A549 (cell line): ENCODE measurements around the gene FAM9C. TPM values are rescaled to one million over a fixed set of nuclear protein-coding genes. Genes with fewer than 3 reads are reported as not detected.

ENCODE experiments used
- ATAC-seq, 2 experiments: fragments of 200-7000 bp in 1 of 2; fragments of >200 bp in 1 of 2; cut with Nextera tagmentation in 1 of 2; cut with Tn5 transposase in 1 of 2; 3 replicates each; pipeline versions ENCODE4 v1.8.0 to v1.9.1; 2018 to 2020; ENCODE audit warnings: mild to moderate bottlenecking in 1 of 2, moderate library complexity in 1 of 2
- CTCF ChIA-PET: fragments of 300-600 bp; sonication (Branson Sonifier 250); formaldehyde crosslinking; extraction: SDS; loops from one replicate; lab custom pipeline; 2021; ENCODE audit warnings: antibody characterized with exemption, inconsistent platforms; lab: Yijun Ruan, JAX
- POLR2A ChIA-PET: fragments of 350-600 bp; formaldehyde crosslinking; extraction: SDS; loops from one replicate; lab custom pipeline; 2021; ENCODE audit warnings: antibody characterized with exemption, inconsistent platforms; lab: Yijun Ruan, JAX
- DNase-seq, 2 experiments: peaks; one replicate each; pipeline versions ENCODE4 v3.0.0 to v3.0.0-alpha.2; 2011 to 2016; ENCODE audit warnings: low read depth in 1 of 2, low spot score in 1 of 2
- FAIRE-seq: peaks from 2 replicates; lab custom pipeline; 2011; peaks lifted over from hg19 to GRCh38; lab: Jason Lieb, UNC
- H3K27ac ChIP-seq, 2 experiments: fragments of >200 bp; sonication (Bioruptor Twin); formaldehyde crosslinking; 3 replicates each; pipeline ENCODE4 v1.5.1; 2016 to 2017
- H3K4me1 ChIP-seq: fragments of >200 bp; sonication (Bioruptor Twin); formaldehyde crosslinking; 3 replicates; pipeline ENCODE4 v1.6.1; 2016
- H3K4me2 ChIP-seq: fragments of >200 bp; sonication (Bioruptor Twin); formaldehyde crosslinking; 3 replicates; pipeline ENCODE4 v1.6.1; 2016
- H3K4me3 ChIP-seq: fragments of >200 bp; sonication (Bioruptor Twin); formaldehyde crosslinking; 3 replicates; pipeline ENCODE4 v1.5.1; 2016
- H3K9me3 ChIP-seq: fragments of >200 bp; sonication (Bioruptor Twin); formaldehyde crosslinking; 3 replicates; pipeline ENCODE4 v1.6.1; 2016
- ATOH8 ChIP-seq: fragments of 250-450 bp; sonication (Bioruptor Pico); IDR thresholded peaks from 2 replicates; pipeline ENCODE4 v1.5.0; 2020; ENCODE audit warnings: low read depth, mild to moderate bottlenecking, moderate library complexity
- BHLHE40 ChIP-seq: IDR thresholded peaks from 2 replicates; pipeline ENCODE4 v1.6.1; 2012; ENCODE audit warnings: low read depth, low read length, inconsistent platforms
- CBX8 ChIP-seq: fragments of 200-600 bp; sonication (generic); IDR thresholded peaks from 2 replicates; pipeline ENCODE4 v1.6.1; 2016
- CTCF ChIP-seq: fragments of >200 bp; sonication (Bioruptor Twin); formaldehyde crosslinking; IDR thresholded peaks from 3 replicates; pipeline ENCODE4 v1.5.1; 2016
- EHF ChIP-seq: fragments of 250-450 bp; sonication (Bioruptor Pico); IDR thresholded peaks from 2 replicates; pipeline ENCODE4 v1.5.0; 2020; ENCODE audit warnings: mild to moderate bottlenecking
- FOXS1 ChIP-seq: fragments of 250-450 bp; sonication (Bioruptor Pico); IDR thresholded peaks from 2 replicates; pipeline ENCODE4 v1.5.0; 2020; ENCODE audit warnings: mild to moderate bottlenecking, moderate library complexity
- HOXA7 ChIP-seq: fragments of 250-450 bp; sonication (Bioruptor Pico); IDR thresholded peaks from 2 replicates; pipeline ENCODE4 v1.5.0; 2020; ENCODE audit warnings: mild to moderate bottlenecking, moderate library complexity
- MAFK ChIP-seq: fragments of 450-650 bp; IDR thresholded peaks from 2 replicates; pipeline ENCODE4 v1.6.1; 2014; ENCODE audit not compliant: partially characterized antibody
- MAX ChIP-seq: IDR thresholded peaks from 2 replicates; pipeline ENCODE4 v1.6.1; 2012
- MYC ChIP-seq: IDR thresholded peaks from 2 replicates; pipeline ENCODE4 v1.6.1; 2012; ENCODE audit warnings: mild to moderate bottlenecking, inconsistent platforms, low read length, improper control_type of control experiment, borderline replicate concordance
- POLR2A ChIP-seq: IDR thresholded peaks from 2 replicates; pipeline ENCODE4 v1.6.1; 2012; ENCODE audit warnings: mild to moderate bottlenecking, low read length
- POLR2AphosphoS2 ChIP-seq: conservative IDR thresholded peaks from 2 replicates; pipeline ENCODE4 v1.6.1; 2012; ENCODE audit warnings: low read length, improper control_type of control experiment, inconsistent platforms
- RAD21 ChIP-seq, 2 experiments: fragments of >200 bp in 1 of 2; sonication (Bioruptor Twin) in 1 of 2; formaldehyde crosslinking in 1 of 2; IDR thresholded peaks in 1 of 2; conservative IDR thresholded peaks in 1 of 2; 2 replicates in 1 of 2; 3 replicates in 1 of 2; pipeline ENCODE4 v1.6.1; 2012 to 2018; ENCODE audit warnings: inconsistent platforms in 1 of 2
- USF2 ChIP-seq: fragments of 450-650 bp; IDR thresholded peaks from 2 replicates; pipeline ENCODE4 v1.6.1; 2014; ENCODE audit warnings: antibody characterized with exemption
- ZC3H11A ChIP-seq: fragments of 450-650 bp; IDR thresholded peaks from 2 replicates; pipeline ENCODE4 v1.6.1; 2014; ENCODE audit warnings: antibody characterized with exemption, mild to moderate bottlenecking
- ZFP36 ChIP-seq: fragments of 450-650 bp; IDR thresholded peaks from 2 replicates; pipeline ENCODE4 v1.6.1; 2014; ENCODE audit warnings: borderline replicate concordance; ENCODE audit not compliant: partially characterized antibody
- ZNF302 ChIP-seq: fragments of 250-450 bp; sonication (Bioruptor Pico); IDR thresholded peaks from 2 replicates; pipeline ENCODE4 v1.9.0; 2021; ENCODE audit warnings: inconsistent platforms, mild to moderate bottlenecking, moderate library complexity
- WGBS: methylation state at CpG from one replicate; pipeline ENCODE4 v1.1.6; 2017; ENCODE audit errors: missing lambda C conversion rate; 5-methylcytosine and 5-hydroxymethylcytosine counted together
- polyA plus RNA-seq, 4 experiments: library from polyadenylated mRNA; depleted of rRNA in 3 of 4; stranded (reverse); fragments of >200 nt; fragmentation: RNase III in 1 of 4; extraction: RNeasy Plus Mini Kit Qiagen cat#74134 plus additional on column Dnase treatment in 1 of 4; gene quantifications; 2 replicates in 3 of 4; 3 replicates in 1 of 4; pipeline ENCODE4 v1.2.3, GENCODE V29; 2011 to 2017

FAM9C gene
- polyA plus RNA-seq, 2 of the 4 experiments (the other 2 are of a cell fraction) = 0.03 TPM; not detected in 1

- ChIA-PET POLR2A (no interaction called here), CTCF (interaction anchor here (1.4 to 2.0 kb wide), 2 partner anchors 41 to 47 kb away, joined by 3 to 7 read pairs; no protein-coding TSS in a partner anchor)
- Histone ChIP-seq H3K4me1 (peaks cover 43% of the 10 kb centered on the region), H3K9me3 (no peaks in the 10 kb centered on the region), H3K4me3 (no peak overlapping the region), H3K27ac (peak overlapping the region in 1 of 2 experiments; percentile 66; a peak in 3 of 6 replicates)
- WGBS = 81% methylated on average over 4 of the region's 4 CpGs
- DNase-seq = no peak
- no peak for ATAC-seq
- TF ChIP-seq MAX (no peak), ATOH8 (no peak), ZC3H11A (no peak), ZFP36 (no peak), FOXS1 (CRISPR knock-in tag) (no peak), MYC (no peak), MAFK (no peak), USF2 (no peak), EHF (CRISPR knock-in tag) (no peak), CBX8 (no peak), CTCF (no peak), POLR2A (no peak), HOXA7 (CRISPR knock-in tag) (no peak), RAD21 (conservative IDR thresholded peaks at IDR 0.05 in 1 of 2, IDR thresholded peaks at IDR 0.05 in 1 of 2) (no peak), BHLHE40 (no peak), ZNF302 (no peak)
- TF ChIP-seq, all 56 proteins: peak for 0
- FAIRE-seq = peak; percentile 59
- no peak overlapping the region for H3K4me2 ChIP-seq
Measured at GRCh38 chrX:12992544-12993118, 51.8 kb downstream of the FAM9C start.

GRCh38 chrX:12991575-12991974 is 52.8 kb downstream of the FAM9C start:
- Histone ChIP-seq H3K4me1 (peaks cover 39% of the 10 kb centered on the region), H3K27ac (peak overlapping the region in 1 of 2 experiments; percentile 85; a peak in 4 of 6 replicates), H3K4me2 (no peak overlapping the region), H3K4me3 (no peak overlapping the region), H3K9me3 (peaks cover 2% of the 10 kb centered on the region; the same call in 1 of the 3 replicates)
- WGBS = 91% methylated on average over 3 of the region's 3 CpGs
- no peak for ATAC-seq
- CTCF ChIA-PET = interaction anchor here (0.7 to 1.4 kb wide), 2 partner anchors 40 to 291 kb away, joined by 3 read pairs; no protein-coding TSS in a partner anchor
- no peak for TF ChIP-seq POLR2A
- TF ChIP-seq ZFP36 = no peak
- no peak for TF ChIP-seq POLR2AphosphoS2
- POLR2A ChIA-PET = no interaction called here
- DNase-seq = no peak
- FAIRE-seq = peak; percentile 68

GRCh38 chrX:12989461-12989860 is 55.0 kb downstream of the FAM9C start:
- DNase-seq = no peak
- Histone ChIP-seq H3K4me1 (peaks cover 51% of the 10 kb centered on the region), H3K27ac (peak overlapping the region; percentile 85 to 86), H3K9me3 (peaks cover 5% of the 10 kb centered on the region; the same call in 1 of the 3 replicates), H3K4me2 (peak overlapping the region; percentile 63), H3K4me3 (no peak overlapping the region)
- no peak for TF ChIP-seq FOXS1 (CRISPR knock-in tag)
- ChIA-PET POLR2A (interaction anchor here (1.6 to 1.8 kb wide), 2 partner anchors 11 to 499 kb away, joined by 3 to 5 read pairs; no protein-coding TSS in a partner anchor), CTCF (no interaction called here)
- FAIRE-seq = no peak
- 86% methylated on average over 3 of the region's 3 CpGs for WGBS
- ATAC-seq = no peak
